Tibial artery (tissue), 4 donors: ENCODE measurements around the gene FAM131A.

Source experiments
- DNase-seq, 2 donors: peaks; one replicate each; pipeline ENCODE4 v3.0.0-alpha.2; 2019
- H3K27ac ChIP-seq, 2 donors: fragments of 200-600 bp; sonication (generic) in 1 of 2; 1 replicate in 1 of 2; 2 replicates in 1 of 2; pipeline ENCODE4 v1.5.1; 2018 to 2019; ENCODE audit warnings: mild to moderate bottlenecking in 1 of 2
- H3K27me3 ChIP-seq, 2 donors: fragments of 200-600 bp; sonication (generic) in 1 of 2; one replicate each; pipeline versions ENCODE4 v1.5.1 to v1.6.0; 2016 to 2019
- H3K36me3 ChIP-seq, 3 donors: fragments of 200-600 bp; sonication (generic) in 2 of 3; one replicate each; pipeline ENCODE4 v1.5.1; 2016 to 2019; ENCODE audit warnings: mild to moderate bottlenecking in 2 of 3
- H3K4me1 ChIP-seq, 4 donors: fragments of 200-600 bp; sonication (generic) in 2 of 4; 1 replicate in 3 of 4; 2 replicates in 1 of 4; pipeline ENCODE4 v1.5.1; 2016 to 2019
- H3K4me3 ChIP-seq, 2 donors: fragments of 200-600 bp; sonication (generic) in 1 of 2; 1 replicate in 1 of 2; 2 replicates in 1 of 2; pipeline ENCODE4 v1.5.1; 2018 to 2019; ENCODE audit warnings: mild to moderate bottlenecking in 2 of 2
- H3K9me3 ChIP-seq, 3 donors: fragments of 200-600 bp; sonication (generic) in 1 of 3; one replicate each; pipeline ENCODE4 v1.5.1; 2016 to 2019
- intact Hi-C: fragments of 100-400 bp; cut with DNase I; formaldehyde crosslinking; loops from one replicate; pipeline ENCODE4 v1.15.0; 2023; ENCODE audit warnings: low total_unique reads
- TF ChIP-seq, protein P1 (sequence below), 2 experiments: fragments of 200-600 bp in 1 of 2; fragments of 450-650 bp in 1 of 2; IDR thresholded peaks; one replicate each; pipeline ENCODE4 v1.5.1; 2017 to 2019; ENCODE audit warnings: antibody characterized with exemption in 2 of 2, mild to moderate bottlenecking in 1 of 2, moderate library complexity in 1 of 2

The FAM131A gene

DNA sequence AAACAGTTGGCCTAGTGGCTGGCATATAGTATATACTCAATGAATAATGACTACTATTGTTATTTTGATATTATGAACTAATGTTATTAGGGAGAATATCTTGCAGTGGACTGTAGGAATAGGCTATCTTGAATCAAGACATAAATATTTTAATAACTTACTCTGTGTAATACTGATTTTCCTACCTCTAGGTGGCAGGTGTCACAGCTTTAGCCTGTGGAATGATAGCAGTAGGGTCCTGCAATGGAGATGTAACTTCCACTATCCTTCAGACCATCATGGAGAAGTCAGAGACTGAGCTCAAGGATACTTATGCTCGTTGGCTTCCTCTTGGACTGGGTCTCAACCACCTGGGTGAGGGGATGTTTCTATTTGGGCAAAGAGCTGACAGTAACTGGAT is 31.8 kb upstream of the FAM131A start:
- no peak for DNase-seq
- Histone ChIP-seq H3K9me3 (no peaks in the 10 kb centered on the region), H3K36me3 (peaks cover 75 to 89% (median 80%) of the 10 kb centered on the region in 3 donors), H3K27me3 (no peaks in the 10 kb centered on the region), H3K4me1 (peaks cover 0 to 7% (median 4%) of the 10 kb centered on the region in 4 donors), H3K27ac (no peak overlapping the region), H3K4me3 (no peak overlapping the region)
- intact Hi-C loops, result no loop called here
- TF ChIP-seq, protein P1, sequence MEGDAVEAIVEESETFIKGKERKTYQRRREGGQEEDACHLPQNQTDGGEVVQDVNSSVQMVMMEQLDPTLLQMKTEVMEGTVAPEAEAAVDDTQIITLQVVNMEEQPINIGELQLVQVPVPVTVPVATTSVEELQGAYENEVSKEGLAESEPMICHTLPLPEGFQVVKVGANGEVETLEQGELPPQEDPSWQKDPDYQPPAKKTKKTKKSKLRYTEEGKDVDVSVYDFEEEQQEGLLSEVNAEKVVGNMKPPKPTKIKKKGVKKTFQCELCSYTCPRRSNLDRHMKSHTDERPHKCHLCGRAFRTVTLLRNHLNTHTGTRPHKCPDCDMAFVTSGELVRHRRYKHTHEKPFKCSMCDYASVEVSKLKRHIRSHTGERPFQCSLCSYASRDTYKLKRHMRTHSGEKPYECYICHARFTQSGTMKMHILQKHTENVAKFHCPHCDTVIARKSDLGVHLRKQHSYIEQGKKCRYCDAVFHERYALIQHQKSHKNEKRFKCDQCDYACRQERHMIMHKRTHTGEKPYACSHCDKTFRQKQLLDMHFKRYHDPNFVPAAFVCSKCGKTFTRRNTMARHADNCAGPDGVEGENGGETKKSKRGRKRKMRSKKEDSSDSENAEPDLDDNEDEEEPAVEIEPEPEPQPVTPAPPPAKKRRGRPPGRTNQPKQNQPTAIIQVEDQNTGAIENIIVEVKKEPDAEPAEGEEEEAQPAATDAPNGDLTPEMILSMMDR (IDR thresholded peaks at IDR 0.05), result peak in 1 of 2 experiments; percentile 7

DNA sequence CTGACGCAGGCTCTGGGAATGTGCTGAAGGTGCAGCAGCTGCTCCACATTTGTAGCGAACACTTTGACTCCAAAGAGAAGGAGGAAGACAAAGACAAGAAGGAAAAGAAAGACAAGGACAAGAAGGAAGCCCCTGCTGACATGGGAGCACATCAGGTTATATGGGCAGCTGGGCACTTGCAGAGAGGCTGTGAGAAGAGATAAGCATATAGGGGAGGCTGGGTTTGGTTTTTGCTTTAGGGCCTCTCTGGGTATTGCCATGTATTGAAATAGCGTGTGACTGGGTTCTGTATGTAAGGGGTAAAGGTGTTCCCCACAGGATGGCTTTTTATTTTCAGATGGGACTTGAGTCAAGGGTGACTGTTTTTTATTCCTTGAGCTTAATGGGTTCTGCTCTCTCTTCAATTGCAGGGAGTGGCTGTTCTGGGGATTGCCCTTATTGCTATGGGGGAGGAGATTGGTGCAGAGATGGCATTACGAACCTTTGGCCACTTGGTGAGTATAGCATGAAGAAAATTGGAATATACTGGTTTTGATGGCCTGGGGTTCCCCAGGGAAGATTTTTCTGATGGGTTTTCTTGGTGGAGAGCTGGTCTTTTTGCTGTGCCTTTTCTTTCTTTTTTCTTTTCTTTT is 30.9 kb upstream of the FAM131A start:
- H3K27ac ChIP-seq, result no peak overlapping the region
- H3K4me3 ChIP-seq, result no peak overlapping the region
- TF ChIP-seq, protein P1 (IDR thresholded peaks at IDR 0.05), result no peak
- peaks cover 0 to 3% (median 0%) of the 10 kb centered on the region in 4 donors for H3K4me1 ChIP-seq
- intact Hi-C loops, result no loop called here
- peaks cover 72 to 80% (median 75%) of the 10 kb centered on the region in 3 donors for H3K36me3 ChIP-seq
- no peaks in the 10 kb centered on the region for H3K27me3 ChIP-seq
- no peaks in the 10 kb centered on the region for H3K9me3 ChIP-seq
- no peak for DNase-seq

GRCh38 chr3:184307915-184308314 is 29.5 kb upstream of the FAM131A start:
- Histone ChIP-seq H3K36me3 (peaks cover 58 to 66% (median 60%) of the 10 kb centered on the region in 3 donors), H3K27me3 (no peaks in the 10 kb centered on the region), H3K4me1 (no peaks in the 10 kb centered on the region), H3K9me3 (no peaks in the 10 kb centered on the region), H3K4me3 (no peak overlapping the region), H3K27ac (no peak overlapping the region)
- TF ChIP-seq, protein P1 (IDR thresholded peaks at IDR 0.05), result no peak
- intact Hi-C loops, result no loop called here
- DNase-seq, result no peak

- H3K4me1 ChIP-seq, result peaks cover 0 to 2% (median under 1%) of the 10 kb centered on the region in 4 donors
- H3K36me3 ChIP-seq, result peaks cover 49 to 57% (median 52%) of the 10 kb centered on the region in 3 donors
- TF ChIP-seq, protein P1 (IDR thresholded peaks at IDR 0.05), result no peak
- H3K9me3 ChIP-seq, result no peaks in the 10 kb centered on the region
- no peak overlapping the region for H3K27ac ChIP-seq
- no peak overlapping the region for H3K4me3 ChIP-seq
- H3K27me3 ChIP-seq, result no peaks in the 10 kb centered on the region
- no peak for DNase-seq
- intact Hi-C loops, result no loop called here
Observed at GRCh38 chr3:184308744-184309143, 28.7 kb upstream of the FAM131A start.

DNA sequence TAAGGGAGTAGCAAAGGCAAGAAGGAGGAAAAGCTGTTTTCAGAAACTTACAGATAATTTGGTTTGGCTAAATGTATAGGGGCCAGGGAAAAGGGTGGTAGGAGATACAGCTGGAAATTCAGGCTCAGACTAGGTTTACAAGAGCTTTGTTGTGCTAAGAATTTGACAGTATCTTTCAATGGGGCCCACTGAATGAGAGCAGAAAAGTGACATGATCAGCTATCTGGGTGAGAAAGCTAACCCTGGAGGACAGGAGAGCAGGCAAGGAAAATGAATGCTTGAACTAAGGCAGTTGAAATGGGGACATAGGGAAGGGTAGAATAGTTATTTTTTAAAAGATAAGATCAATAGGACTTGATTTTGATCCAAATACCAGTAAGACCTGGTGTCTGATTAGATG is 25.8 kb upstream of the FAM131A start:
- Histone ChIP-seq H3K27ac (no peak overlapping the region), H3K4me1 (peaks cover 0 to 17% (median 13%) of the 10 kb centered on the region in 4 donors), H3K9me3 (no peaks in the 10 kb centered on the region), H3K27me3 (no peaks in the 10 kb centered on the region), H3K4me3 (no peak overlapping the region), H3K36me3 (peaks cover 20 to 29% (median 24%) of the 10 kb centered on the region in 3 donors)
- TF ChIP-seq, protein P1 (IDR thresholded peaks at IDR 0.05), result no peak
- intact Hi-C loops, result no loop called here
- DNase-seq, result no peak
